Posterior vena cava (tissue), 2 donors: Measurements from ENCODE around the gene RAB40A. TPM values are rescaled to one million over a fixed set of nuclear protein-coding genes. Genes with fewer than 3 reads are reported as not detected.
"Not testable (repeated sequence)": the region's sequence is repeated elsewhere in the genome, so short reads cannot be mapped to it uniquely, and the experiment has no call there.

Source experiments
- DNase-seq: peaks from one replicate; pipeline ENCODE4 v3.0.0-alpha.2; 2020; ENCODE audit warnings: low spot score
- intact Hi-C, 2 donors: fragments of 100-400 bp; cut with DNase I; formaldehyde crosslinking; loops; one replicate each; pipeline versions ENCODE4 v1.14.1 to v1.14.2; 2022 to 2023
- total RNA-seq, 2 donors: library from RNA; stranded (reverse); fragmentation: NEBNext Ultra II Directional; extraction: Animal tissue kit (Norgen Biotek cat#: 25700); gene quantifications; one replicate each; pipeline ENCODE4 v1.2.1, GENCODE V29; 2021
- donor health status: DM: yes; HTN: yes; CAD: no.
- donor health status: DM: yes; HTN: yes; CAD: no.

Gene RAB40A
- total RNA-seq, 2 donors from 2014 or later: 6.5 to 19.7 TPM

GRCh38 chrX:103477496-103477895, 41.8 kb downstream of the RAB40A start:
- intact Hi-C loops: no loop called here
- no peak for DNase-seq

GRCh38 chrX:103475381-103475780, 43.9 kb downstream of the RAB40A start:
- no peak for DNase-seq
- intact Hi-C loops: no loop called here

GRCh38 chrX:103469977-103470376, 49.3 kb downstream of the RAB40A start:
- not testable (repeated sequence) for DNase-seq
- intact Hi-C loops: loop anchor here in 1 of 2 donors (10.0 kb wide), 1 partner anchor 125 kb away; no protein-coding TSS in a partner anchor

GRCh38 chrX:103467887-103468286, 51.4 kb downstream of the RAB40A start:
- no peak for DNase-seq
- intact Hi-C loops: loop anchor here in 1 of 2 donors (10.0 kb wide), 1 partner anchor 123 kb away; no protein-coding TSS in a partner anchor

- intact Hi-C loops: loop anchor here in 1 of 2 donors (10.0 kb wide), 1 partner anchor 122 kb away; no protein-coding TSS in a partner anchor
- DNase-seq: no peak
Observed at GRCh38 chrX:103467156-103467555, 52.1 kb downstream of the RAB40A start.

GRCh38 chrX:103464774-103465117, 54.5 kb downstream of the RAB40A start:
- DNase-seq: no peak
- intact Hi-C loops: loop anchor here in 1 of 2 donors (10.0 kb wide), 1 partner anchor 120 kb away; no protein-coding TSS in a partner anchor

- no peak for DNase-seq
- intact Hi-C loops: loop anchor here in 1 of 2 donors (10.0 kb wide), 1 partner anchor 119 kb away; no protein-coding TSS in a partner anchor
Observed at GRCh38 chrX:103464072-103464773, 55.1 kb downstream of the RAB40A start.

- intact Hi-C loops: loop anchor here in 1 of 2 donors (10.0 kb wide), 1 partner anchor 116 kb away; no protein-coding TSS in a partner anchor
Observed at GRCh38 chrX:103461156-103461555, 58.1 kb downstream of the RAB40A start.

GRCh38 chrX:103460001-103460755, 59.1 kb downstream of the RAB40A start:
- intact Hi-C loops: loop anchor here in 1 of 2 donors (10.0 kb wide), 1 partner anchor 115 kb away; no protein-coding TSS in a partner anchor
- DNase-seq: not testable (repeated sequence)

More at GRCh38 chrX:103461156-103461555, 58.1 kb downstream of the RAB40A start:
- DNase-seq: no peak

GRCh38 chrX:103453655-103454054, 65.6 kb downstream of the RAB40A start:
- DNase-seq: no peak
- intact Hi-C loops: no loop called here

Other genes starting within 250 kb of the RAB40A start
- under 1 TPM; 0.33 to 0.46 TPM for gene TCEAL5, start 242.7 kb downstream of the RAB40A start, total RNA-seq
- gene BEX2, start 208.5 kb downstream of the RAB40A start, total RNA-seq: under 1 TPM in 1 of 2 donors, not detected in 1; 0.57 TPM
- 10 to 100 TPM in 1 of 2 donors, 1 to 10 TPM in 1; 7.5 to 11.6 TPM for gene TCEAL7, start 189.2 kb downstream of the RAB40A start, total RNA-seq
- 10 to 100 TPM; 45.8 to 54.6 TPM for gene TCEAL9, start 163.0 kb downstream of the RAB40A start, total RNA-seq
- gene BEX3, start 143.0 kb downstream of the RAB40A start, total RNA-seq: 10 to 100 TPM; 45.2 to 85.3 TPM
- gene TCEAL4, start 66.0 kb upstream of the RAB40A start, total RNA-seq: 100 to 1,000 TPM; 197 to 336 TPM
- gene TCEAL3, start 88.5 kb upstream of the RAB40A start, total RNA-seq: 100 to 1,000 TPM in 1 of 2 donors, 10 to 100 TPM in 1; 87.0 to 113 TPM
- 100 to 1,000 TPM in 1 of 2 donors, 10 to 100 TPM in 1; 90.0 to 120 TPM for gene TCEAL1, start 109.5 kb upstream of the RAB40A start, total RNA-seq
- gene MORF4L2, start 167.2 kb upstream of the RAB40A start, total RNA-seq: 100 to 1,000 TPM; 404 to 531 TPM
- gene TMEM31, start 191.4 kb upstream of the RAB40A start, total RNA-seq: not detected